WTC11 (cell line): Measurements from ENCODE around the gene NELFCD. TPM values are rescaled to one million over a fixed set of nuclear protein-coding genes. Genes with fewer than 3 reads are reported as not detected.
A peak's percentile ranks its signal among the peaks of the same experiment; 100 is the strongest.

Experiments
- ATAC-seq: fragments of 200-7000 bp; cut with Tn5 transposase; 2 replicates; pipeline ENCODE4 v1.10.0; 2021; ENCODE audit warnings: mild to moderate bottlenecking, moderate library complexity
- CTCF ChIA-PET: fragments of 300-600 bp; sonication (Branson Sonifier 250); formaldehyde crosslinking; loops from one replicate; lab custom pipeline; 2021; ENCODE audit warnings: antibody characterized with exemption; lab: Charles Lee
- POLR2A ChIA-PET: fragments of 350-600 bp; sonication (Branson Sonifier 250); formaldehyde crosslinking; loops from one replicate; lab custom pipeline; 2021; ENCODE audit warnings: antibody characterized with exemption; lab: Charles Lee
- DNase-seq: peaks from one replicate; pipeline ENCODE4 v3.0.0; 2021; ENCODE audit warnings: low spot score
- H3K27ac Mint-ChIP-seq: 2 replicates; pipeline ENCODE4 v1.8.0; 2021; ENCODE audit warnings: mixed read lengths
- H3K27me3 Mint-ChIP-seq: 2 replicates; pipeline ENCODE4 v1.8.0; 2021; ENCODE audit warnings: low read depth, mild to moderate bottlenecking, moderate library complexity, mixed read lengths
- H3K36me3 Mint-ChIP-seq: 2 replicates; pipeline ENCODE4 v1.8.0; 2021; ENCODE audit warnings: mixed read lengths
- H3K4me1 Mint-ChIP-seq: 2 replicates; pipeline ENCODE4 v1.8.0; 2022; ENCODE audit warnings: mixed read lengths
- H3K4me3 Mint-ChIP-seq: 2 replicates; pipeline ENCODE4 v1.8.0; 2021; ENCODE audit warnings: mild to moderate bottlenecking, moderate library complexity, mixed read lengths
- H3K9me3 Mint-ChIP-seq: 2 replicates; pipeline ENCODE4 v1.8.0; 2021; ENCODE audit warnings: mixed read lengths
- CBFB ChIP-seq: sonication (generic); formaldehyde crosslinking; IDR thresholded peaks from 2 replicates; pipeline ENCODE4 v1.8.1; 2022; ENCODE audit warnings: mild to moderate bottlenecking, low read depth, missing genetic modification reagents
- EMX1 ChIP-seq: fragments of 250-450 bp; sonication (Bioruptor Pico); IDR thresholded peaks from 2 replicates; pipeline ENCODE4 v1.8.0; 2021; ENCODE audit warnings: mild to moderate bottlenecking
- FOXJ3 ChIP-seq: sonication (generic); formaldehyde crosslinking; IDR thresholded peaks from 2 replicates; pipeline ENCODE4 v1.9.0; 2021; ENCODE audit warnings: missing genetic modification reagents, mild to moderate bottlenecking, borderline replicate concordance
- KAT7 ChIP-seq: sonication (generic); formaldehyde crosslinking; IDR thresholded peaks from 2 replicates; pipeline ENCODE4 v1.8.1; 2023; ENCODE audit warnings: missing genetic modification reagents, mild to moderate bottlenecking, borderline replicate concordance
- MXD4 ChIP-seq: fragments of 250-450 bp; sonication (Bioruptor Pico); IDR thresholded peaks from 2 replicates; pipeline ENCODE4 v1.8.0; 2021; ENCODE audit warnings: mild to moderate bottlenecking, moderate library complexity, borderline replicate concordance
- NR3C1 ChIP-seq: sonication (generic); formaldehyde crosslinking; conservative IDR thresholded peaks from 2 replicates; pipeline ENCODE4 v1.8.1; 2023; ENCODE audit warnings: low read depth, mild to moderate bottlenecking, missing genetic modification reagents
- RORB ChIP-seq: fragments of 250-450 bp; sonication (Bioruptor Pico); IDR thresholded peaks from 2 replicates; pipeline ENCODE4 v1.9.0; 2021; ENCODE audit warnings: mild to moderate bottlenecking
- SMAD3 ChIP-seq: sonication (generic); formaldehyde crosslinking; IDR thresholded peaks from 2 replicates; pipeline ENCODE4 v1.8.0; 2022; ENCODE audit warnings: missing genetic modification reagents, mild to moderate bottlenecking, borderline replicate concordance
- TCF7 ChIP-seq: sonication (generic); formaldehyde crosslinking; IDR thresholded peaks from 2 replicates; pipeline ENCODE4 v1.8.0; 2022; ENCODE audit warnings: mild to moderate bottlenecking, low read depth, missing genetic modification reagents, moderate library complexity
- TEAD4 ChIP-seq: sonication (generic); formaldehyde crosslinking; IDR thresholded peaks from 2 replicates; pipeline ENCODE4 v1.8.0; 2022; ENCODE audit warnings: mild to moderate bottlenecking, missing genetic modification reagents
- ZNF263 ChIP-seq: sonication (generic); formaldehyde crosslinking; IDR thresholded peaks from 2 replicates; pipeline ENCODE4 v1.8.1; 2022; ENCODE audit warnings: low read depth, mild to moderate bottlenecking, moderate library complexity, missing genetic modification reagents
- total RNA-seq: library from RNA; stranded (reverse); gene quantifications from 3 replicates; pipeline ENCODE4 v1.2.3, GENCODE V29; 2021
- TF ChIP-seq, protein P1 (sequence below): sonication (generic); formaldehyde crosslinking; IDR thresholded peaks from 2 replicates; pipeline ENCODE4 v1.8.0; 2022; ENCODE audit warnings: mild to moderate bottlenecking, missing genetic modification reagents
- TF ChIP-seq, protein P2 (sequence below): fragments of 250-450 bp; sonication (Bioruptor Pico); conservative IDR thresholded peaks from 2 replicates; pipeline ENCODE4 v1.9.0; 2021; ENCODE audit warnings: mild to moderate bottlenecking
- TF ChIP-seq, protein P3 (sequence below): sonication (generic); formaldehyde crosslinking; IDR thresholded peaks from 2 replicates; pipeline ENCODE4 v1.8.1; 2022; ENCODE audit warnings: mild to moderate bottlenecking, missing genetic modification reagents, moderate library complexity, borderline replicate concordance
- TF ChIP-seq, protein P4 (sequence below): fragments of 250-450 bp; sonication (Bioruptor Pico); IDR thresholded peaks from 2 replicates; pipeline ENCODE4 v1.9.0; 2021; ENCODE audit warnings: mild to moderate bottlenecking, borderline replicate concordance
- TF ChIP-seq, protein P5 (sequence below): sonication (generic); formaldehyde crosslinking; IDR thresholded peaks from 2 replicates; pipeline ENCODE4 v1.8.0; 2023; ENCODE audit warnings: missing genetic modification reagents, mild to moderate bottlenecking, borderline replicate concordance

NELFCD gene
- total RNA-seq, 1 experiment from 2014 or later = 66.9 TPM

DNA sequence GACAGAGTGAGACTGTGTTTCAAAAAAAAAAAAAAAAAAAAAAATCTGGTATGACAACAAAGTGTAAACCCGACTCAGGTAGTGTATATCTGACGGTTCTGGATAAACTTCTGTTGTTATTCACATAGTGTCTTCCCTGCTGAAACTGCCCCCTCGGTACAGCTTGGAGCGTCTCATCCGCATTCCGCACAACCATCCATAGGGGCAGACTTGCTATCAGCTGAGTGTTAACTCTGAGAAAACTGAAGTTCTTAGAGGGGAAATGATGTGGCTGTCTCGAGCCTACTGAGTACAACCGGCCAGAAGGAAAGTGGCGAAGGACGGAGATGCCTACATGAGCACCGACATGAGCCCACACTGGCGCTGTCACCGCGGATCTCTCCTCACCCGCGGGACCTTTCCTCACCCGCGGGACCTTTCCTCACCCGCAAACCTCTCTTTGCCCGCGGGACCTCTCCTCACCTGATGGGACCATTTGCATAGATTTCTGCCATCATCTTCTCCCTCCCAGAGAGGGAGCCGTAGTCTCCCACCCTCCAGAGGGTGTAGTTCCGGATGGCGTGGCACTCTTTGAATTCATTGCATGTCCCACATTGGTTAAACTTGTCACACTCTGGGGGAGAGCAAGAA lies 16.2 kb downstream of the NELFCD start:
- Mint-ChIP-seq H3K36me3 (peaks cover 43% of the 10 kb centered on the region), H3K9me3 (no peaks in the 10 kb centered on the region)
- POLR2A ChIA-PET = interaction anchor here (0.7 kb wide), 1 partner anchor 533 kb away, joined by 5 read pairs; no protein-coding TSS in a partner anchor
- peak; percentile 30 for ATAC-seq
- TF ChIP-seq MXD4 = no peak
- no peak for TF ChIP-seq KAT7
- TF ChIP-seq, protein P1, sequence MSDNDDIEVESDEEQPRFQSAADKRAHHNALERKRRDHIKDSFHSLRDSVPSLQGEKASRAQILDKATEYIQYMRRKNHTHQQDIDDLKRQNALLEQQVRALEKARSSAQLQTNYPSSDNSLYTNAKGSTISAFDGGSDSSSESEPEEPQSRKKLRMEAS (CRISPR knock-in tag) = no peak
- no peak for TF ChIP-seq RORB (CRISPR knock-in tag)
- no peak for TF ChIP-seq EMX1
- no peak for TF ChIP-seq CBFB (CRISPR knock-in tag)
- no peak for TF ChIP-seq FOXJ3 (CRISPR knock-in tag)
- TF ChIP-seq SMAD3 (CRISPR knock-in tag) = no peak
- TF ChIP-seq ZNF263 = no peak
- TF ChIP-seq, protein P2, sequence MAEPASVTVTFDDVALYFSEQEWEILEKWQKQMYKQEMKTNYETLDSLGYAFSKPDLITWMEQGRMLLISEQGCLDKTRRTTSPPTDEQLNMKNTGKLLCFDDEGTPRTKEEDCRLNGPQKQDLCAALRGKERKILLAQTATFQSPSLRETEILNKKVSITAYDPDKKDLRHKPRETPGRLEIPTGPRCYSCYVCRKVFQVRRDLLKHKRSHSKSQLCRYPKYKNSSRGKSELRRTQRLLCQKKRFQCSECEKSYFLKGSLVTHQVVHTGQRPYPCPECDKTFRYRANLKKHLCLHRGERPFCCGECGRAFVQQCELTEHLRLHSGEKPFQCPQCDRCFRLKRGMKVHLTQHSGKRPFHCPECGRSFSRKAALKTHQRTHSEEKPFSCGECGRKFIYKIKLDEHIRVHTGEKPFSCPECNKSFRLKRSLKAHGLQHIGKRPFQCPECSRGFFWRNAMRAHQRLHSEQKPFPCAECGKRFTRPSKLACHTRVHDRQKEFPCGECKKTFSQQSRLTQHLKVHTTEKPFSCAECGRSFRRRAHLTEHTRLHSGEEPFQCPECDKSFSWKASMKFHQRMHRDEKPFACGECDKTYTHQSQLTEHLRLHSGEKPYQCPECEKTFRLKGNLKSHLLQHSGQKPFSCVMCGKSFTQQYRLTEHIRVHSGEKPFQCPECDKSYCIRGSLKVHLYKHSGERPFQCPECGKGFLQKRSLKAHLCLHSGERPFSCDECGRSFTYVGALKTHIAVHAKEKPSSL (CRISPR knock-in tag) = no peak
- TF ChIP-seq, protein P3, sequence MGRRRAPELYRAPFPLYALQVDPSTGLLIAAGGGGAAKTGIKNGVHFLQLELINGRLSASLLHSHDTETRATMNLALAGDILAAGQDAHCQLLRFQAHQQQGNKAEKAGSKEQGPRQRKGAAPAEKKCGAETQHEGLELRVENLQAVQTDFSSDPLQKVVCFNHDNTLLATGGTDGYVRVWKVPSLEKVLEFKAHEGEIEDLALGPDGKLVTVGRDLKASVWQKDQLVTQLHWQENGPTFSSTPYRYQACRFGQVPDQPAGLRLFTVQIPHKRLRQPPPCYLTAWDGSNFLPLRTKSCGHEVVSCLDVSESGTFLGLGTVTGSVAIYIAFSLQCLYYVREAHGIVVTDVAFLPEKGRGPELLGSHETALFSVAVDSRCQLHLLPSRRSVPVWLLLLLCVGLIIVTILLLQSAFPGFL (CRISPR knock-in tag) = no peak
- TF ChIP-seq, protein P4, sequence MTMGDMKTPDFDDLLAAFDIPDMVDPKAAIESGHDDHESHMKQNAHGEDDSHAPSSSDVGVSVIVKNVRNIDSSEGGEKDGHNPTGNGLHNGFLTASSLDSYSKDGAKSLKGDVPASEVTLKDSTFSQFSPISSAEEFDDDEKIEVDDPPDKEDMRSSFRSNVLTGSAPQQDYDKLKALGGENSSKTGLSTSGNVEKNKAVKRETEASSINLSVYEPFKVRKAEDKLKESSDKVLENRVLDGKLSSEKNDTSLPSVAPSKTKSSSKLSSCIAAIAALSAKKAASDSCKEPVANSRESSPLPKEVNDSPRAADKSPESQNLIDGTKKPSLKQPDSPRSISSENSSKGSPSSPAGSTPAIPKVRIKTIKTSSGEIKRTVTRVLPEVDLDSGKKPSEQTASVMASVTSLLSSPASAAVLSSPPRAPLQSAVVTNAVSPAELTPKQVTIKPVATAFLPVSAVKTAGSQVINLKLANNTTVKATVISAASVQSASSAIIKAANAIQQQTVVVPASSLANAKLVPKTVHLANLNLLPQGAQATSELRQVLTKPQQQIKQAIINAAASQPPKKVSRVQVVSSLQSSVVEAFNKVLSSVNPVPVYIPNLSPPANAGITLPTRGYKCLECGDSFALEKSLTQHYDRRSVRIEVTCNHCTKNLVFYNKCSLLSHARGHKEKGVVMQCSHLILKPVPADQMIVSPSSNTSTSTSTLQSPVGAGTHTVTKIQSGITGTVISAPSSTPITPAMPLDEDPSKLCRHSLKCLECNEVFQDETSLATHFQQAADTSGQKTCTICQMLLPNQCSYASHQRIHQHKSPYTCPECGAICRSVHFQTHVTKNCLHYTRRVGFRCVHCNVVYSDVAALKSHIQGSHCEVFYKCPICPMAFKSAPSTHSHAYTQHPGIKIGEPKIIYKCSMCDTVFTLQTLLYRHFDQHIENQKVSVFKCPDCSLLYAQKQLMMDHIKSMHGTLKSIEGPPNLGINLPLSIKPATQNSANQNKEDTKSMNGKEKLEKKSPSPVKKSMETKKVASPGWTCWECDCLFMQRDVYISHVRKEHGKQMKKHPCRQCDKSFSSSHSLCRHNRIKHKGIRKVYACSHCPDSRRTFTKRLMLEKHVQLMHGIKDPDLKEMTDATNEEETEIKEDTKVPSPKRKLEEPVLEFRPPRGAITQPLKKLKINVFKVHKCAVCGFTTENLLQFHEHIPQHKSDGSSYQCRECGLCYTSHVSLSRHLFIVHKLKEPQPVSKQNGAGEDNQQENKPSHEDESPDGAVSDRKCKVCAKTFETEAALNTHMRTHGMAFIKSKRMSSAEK = no peak
- TF ChIP-seq NR3C1 = no peak
- TF ChIP-seq, protein P5, sequence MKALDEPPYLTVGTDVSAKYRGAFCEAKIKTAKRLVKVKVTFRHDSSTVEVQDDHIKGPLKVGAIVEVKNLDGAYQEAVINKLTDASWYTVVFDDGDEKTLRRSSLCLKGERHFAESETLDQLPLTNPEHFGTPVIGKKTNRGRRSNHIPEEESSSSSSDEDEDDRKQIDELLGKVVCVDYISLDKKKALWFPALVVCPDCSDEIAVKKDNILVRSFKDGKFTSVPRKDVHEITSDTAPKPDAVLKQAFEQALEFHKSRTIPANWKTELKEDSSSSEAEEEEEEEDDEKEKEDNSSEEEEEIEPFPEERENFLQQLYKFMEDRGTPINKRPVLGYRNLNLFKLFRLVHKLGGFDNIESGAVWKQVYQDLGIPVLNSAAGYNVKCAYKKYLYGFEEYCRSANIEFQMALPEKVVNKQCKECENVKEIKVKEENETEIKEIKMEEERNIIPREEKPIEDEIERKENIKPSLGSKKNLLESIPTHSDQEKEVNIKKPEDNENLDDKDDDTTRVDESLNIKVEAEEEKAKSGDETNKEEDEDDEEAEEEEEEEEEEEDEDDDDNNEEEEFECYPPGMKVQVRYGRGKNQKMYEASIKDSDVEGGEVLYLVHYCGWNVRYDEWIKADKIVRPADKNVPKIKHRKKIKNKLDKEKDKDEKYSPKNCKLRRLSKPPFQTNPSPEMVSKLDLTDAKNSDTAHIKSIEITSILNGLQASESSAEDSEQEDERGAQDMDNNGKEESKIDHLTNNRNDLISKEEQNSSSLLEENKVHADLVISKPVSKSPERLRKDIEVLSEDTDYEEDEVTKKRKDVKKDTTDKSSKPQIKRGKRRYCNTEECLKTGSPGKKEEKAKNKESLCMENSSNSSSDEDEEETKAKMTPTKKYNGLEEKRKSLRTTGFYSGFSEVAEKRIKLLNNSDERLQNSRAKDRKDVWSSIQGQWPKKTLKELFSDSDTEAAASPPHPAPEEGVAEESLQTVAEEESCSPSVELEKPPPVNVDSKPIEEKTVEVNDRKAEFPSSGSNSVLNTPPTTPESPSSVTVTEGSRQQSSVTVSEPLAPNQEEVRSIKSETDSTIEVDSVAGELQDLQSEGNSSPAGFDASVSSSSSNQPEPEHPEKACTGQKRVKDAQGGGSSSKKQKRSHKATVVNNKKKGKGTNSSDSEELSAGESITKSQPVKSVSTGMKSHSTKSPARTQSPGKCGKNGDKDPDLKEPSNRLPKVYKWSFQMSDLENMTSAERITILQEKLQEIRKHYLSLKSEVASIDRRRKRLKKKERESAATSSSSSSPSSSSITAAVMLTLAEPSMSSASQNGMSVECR (CRISPR knock-in tag) = no peak
- TF ChIP-seq TEAD4 (CRISPR knock-in tag) = no peak
- TF ChIP-seq TCF7 = no peak
- TF ChIP-seq, all 79 proteins: peak for 0
- no peak for DNase-seq
- Mint-ChIP-seq H3K4me3 (no peak overlapping the region), H3K4me1 (no peaks in the 10 kb centered on the region), H3K27ac (peak overlapping the region; percentile 44; the same call in 1 of the 2 replicates), H3K27me3 (no peaks in the 10 kb centered on the region)
- CTCF ChIA-PET = interaction anchor here (0.6 to 1.1 kb wide), 2 partner anchors 87 to 458 kb away, joined by 3 to 4 read pairs; no protein-coding TSS in a partner anchor
